Astrocyte of the spinal cord (primary cell): ENCODE measurements around the gene TMTC2.

ENCODE experiments used
- DNase-seq: peaks from one replicate; pipeline ENCODE4 v3.0.0; 2011; ENCODE audit warnings: low read depth, low spot score
- H3K4me3 ChIP-seq: 2 replicates; pipeline ENCODE4 v1.5.1; 2011; ENCODE audit warnings: low read depth, mild to moderate bottlenecking, low read length, moderate library complexity
- in situ Hi-C: cut with HindIII; loops from 2 replicates; pipeline ENCODE4 v1.10.0; 2017; ENCODE audit warnings: low sequenced_read_pairs
- TF ChIP-seq, protein P1 (sequence below): IDR thresholded peaks from 2 replicates; pipeline ENCODE4 v1.5.1; 2012; ENCODE audit warnings: low read depth, mild to moderate bottlenecking, low read length, inconsistent platforms

TMTC2 gene

DNA sequence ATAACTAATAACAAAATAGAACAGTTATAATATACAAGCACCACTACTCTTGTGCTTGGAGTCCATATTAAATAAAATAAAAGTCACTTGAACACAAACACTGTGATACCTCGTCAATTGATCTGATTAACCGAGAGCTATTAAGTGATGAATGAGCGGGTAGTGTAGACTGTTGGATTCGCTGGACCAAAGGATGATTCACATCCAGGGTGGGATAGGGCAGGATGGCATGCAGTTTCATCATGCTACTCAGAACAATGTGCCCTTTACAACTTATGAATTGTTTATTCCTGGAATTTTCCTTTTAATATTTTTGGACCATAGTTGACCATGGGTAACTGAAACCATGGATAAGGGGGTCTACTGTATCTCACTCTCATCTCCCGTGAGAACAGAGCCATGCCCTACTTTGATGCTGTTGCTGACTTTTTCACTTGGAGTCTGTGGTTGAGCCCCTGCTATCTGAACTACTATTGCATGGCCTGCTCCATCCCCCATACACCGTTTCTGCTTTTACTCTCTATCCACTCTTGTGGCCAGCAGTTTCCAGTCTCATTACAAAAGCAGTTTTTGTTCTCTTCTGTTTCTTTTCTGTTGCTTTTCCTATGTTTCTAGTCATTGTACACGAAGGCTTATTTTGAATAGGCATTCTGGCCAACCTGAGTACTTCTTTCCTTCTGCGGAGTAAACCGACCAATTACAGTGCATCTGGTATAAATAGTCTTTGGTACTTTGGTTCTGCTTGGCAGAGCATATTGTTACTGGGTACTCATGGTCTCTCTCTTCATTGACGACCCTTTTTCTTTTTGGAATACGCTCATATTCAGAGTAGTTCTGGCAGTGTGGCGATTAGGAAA is 12.2 kb downstream of the TMTC2 start:
- H3K4me3 ChIP-seq = no peak overlapping the region
- TF ChIP-seq, protein P1, sequence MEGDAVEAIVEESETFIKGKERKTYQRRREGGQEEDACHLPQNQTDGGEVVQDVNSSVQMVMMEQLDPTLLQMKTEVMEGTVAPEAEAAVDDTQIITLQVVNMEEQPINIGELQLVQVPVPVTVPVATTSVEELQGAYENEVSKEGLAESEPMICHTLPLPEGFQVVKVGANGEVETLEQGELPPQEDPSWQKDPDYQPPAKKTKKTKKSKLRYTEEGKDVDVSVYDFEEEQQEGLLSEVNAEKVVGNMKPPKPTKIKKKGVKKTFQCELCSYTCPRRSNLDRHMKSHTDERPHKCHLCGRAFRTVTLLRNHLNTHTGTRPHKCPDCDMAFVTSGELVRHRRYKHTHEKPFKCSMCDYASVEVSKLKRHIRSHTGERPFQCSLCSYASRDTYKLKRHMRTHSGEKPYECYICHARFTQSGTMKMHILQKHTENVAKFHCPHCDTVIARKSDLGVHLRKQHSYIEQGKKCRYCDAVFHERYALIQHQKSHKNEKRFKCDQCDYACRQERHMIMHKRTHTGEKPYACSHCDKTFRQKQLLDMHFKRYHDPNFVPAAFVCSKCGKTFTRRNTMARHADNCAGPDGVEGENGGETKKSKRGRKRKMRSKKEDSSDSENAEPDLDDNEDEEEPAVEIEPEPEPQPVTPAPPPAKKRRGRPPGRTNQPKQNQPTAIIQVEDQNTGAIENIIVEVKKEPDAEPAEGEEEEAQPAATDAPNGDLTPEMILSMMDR = no peak
- no peak for DNase-seq
- in situ Hi-C loops = no loop called here

DNA sequence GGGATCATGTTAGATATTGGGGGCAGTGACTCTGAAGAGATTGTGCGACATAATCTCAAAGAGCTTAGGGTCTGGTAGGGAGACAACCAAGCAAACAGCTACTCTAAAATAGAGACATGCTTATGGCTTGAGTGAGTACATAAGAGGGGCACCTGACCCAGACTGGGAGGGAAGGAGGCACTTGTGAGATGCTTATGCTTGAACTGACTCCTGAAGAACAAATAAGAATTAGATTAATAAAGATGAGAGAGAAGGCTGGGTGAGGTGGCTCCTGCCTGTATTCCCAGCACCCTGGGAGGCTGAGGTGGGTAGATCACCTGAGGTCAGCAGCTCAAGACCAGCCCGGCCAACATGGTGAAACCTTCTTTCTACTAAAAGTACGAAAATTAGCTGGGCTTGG is 19.1 kb downstream of the TMTC2 start:
- DNase-seq = no peak
- H3K4me3 ChIP-seq = no peak overlapping the region
- in situ Hi-C loops = no loop called here
- TF ChIP-seq, protein P1 = no peak

DNA sequence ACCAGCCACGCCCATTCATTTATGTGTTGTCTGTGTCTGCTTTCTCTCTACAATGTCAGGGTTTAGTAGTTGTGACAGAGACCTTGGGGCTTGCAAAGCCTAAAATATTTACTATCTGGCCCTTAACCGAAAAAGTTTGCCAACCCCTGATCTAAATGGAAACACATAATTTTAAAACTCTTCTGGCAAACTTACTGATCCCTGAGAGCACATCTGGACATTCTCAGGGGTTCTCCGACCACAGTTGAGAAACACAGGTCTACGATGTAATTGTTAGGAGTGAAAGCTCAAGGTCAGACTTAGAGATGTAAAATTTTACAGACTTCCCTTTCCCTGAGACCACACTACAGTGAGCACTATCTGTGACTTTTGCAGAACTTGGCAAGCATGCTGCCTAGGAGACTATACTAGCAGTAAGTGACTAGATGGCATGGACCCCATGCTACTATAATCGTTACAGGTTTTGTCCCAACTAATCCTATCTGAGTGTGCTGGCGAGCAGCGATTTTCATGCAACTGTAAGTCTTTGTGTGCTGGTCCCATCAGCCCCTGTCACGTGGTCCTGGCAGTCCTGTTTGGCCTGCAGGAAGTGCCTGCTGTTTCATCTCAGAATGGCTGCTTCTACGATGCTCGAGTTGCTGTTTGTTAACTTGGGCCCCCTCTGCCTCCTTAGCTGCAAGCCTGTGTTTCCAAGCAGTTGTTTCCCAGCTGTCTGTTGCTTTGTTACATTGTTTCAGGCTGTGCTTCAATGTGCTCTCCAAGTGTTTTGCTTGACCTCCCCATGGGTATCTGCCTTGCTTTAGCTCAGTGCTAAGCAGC is 21.6 kb downstream of the TMTC2 start:
- H3K4me3 ChIP-seq = no peak overlapping the region
- in situ Hi-C loops = no loop called here
- TF ChIP-seq, protein P1 = no peak
- DNase-seq = no peak

DNA sequence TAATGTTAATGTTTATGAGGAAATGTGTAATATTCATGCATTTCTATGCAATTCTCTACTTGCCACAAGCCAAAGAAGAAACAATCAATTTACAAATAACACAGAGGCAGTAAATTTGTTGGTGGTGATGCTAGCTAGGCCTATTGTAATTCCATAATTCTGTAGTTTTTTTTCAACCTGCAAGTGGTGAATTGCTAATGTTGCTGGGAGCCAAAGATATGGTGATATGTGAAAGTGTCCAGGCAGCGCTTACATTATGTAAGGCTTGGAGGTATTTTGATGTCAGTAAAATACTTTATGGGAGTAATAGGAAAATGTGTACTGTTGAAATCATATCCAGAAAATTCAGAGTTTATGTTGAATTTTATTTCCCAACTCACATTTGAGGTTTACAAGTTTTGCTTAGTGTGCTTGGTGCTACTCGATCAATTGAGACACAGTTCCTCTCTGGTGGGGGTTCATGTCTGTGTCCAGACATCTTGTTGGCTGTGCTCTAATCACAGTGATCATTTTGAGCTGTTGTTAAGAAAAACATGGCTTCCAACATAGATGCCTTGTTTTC is 23.2 kb downstream of the TMTC2 start:
- in situ Hi-C loops = no loop called here
- no peak overlapping the region for H3K4me3 ChIP-seq
- TF ChIP-seq, protein P1 = no peak
- no peak for DNase-seq

DNA sequence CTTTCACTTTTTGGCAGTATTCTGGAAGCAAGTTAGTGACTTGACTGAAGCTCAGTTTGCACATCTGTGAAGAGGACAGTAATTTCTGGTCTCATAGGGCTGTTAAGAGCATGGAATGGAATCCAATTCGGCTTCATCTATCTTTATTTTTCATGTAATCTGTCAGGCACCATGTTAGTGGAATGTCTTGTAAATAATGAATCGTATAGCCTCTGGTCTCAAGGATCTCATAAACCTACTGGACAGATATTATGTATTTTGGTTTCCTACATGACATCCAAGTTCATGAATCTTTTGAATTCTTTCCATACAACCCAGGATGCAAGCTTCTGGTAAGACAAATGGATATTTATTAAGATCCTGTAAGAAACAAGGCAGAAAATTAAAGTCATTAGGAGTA is 24.0 kb downstream of the TMTC2 start:
- TF ChIP-seq, protein P1 = no peak
- no peak for DNase-seq
- no peak overlapping the region for H3K4me3 ChIP-seq
- in situ Hi-C loops = no loop called here

DNA sequence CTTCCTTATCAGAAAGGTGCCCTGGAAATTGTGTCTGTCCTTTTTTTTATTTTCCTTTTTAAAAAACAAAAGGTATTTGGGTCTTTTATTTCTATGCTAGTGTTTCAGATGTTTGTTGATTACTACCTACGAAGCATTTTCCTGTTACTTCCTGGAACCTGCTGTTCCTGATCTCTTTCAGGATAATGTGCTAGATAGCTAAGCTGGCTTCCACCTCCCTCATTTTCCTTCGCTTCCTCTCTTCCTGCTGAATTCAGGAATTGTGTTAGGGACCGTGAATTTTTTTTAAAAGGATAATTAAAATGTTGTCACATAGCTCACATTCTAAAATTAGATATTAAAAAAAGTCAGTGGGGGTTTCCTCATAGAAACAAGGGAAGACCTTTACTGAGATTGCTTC is 27.7 kb downstream of the TMTC2 start:
- no peak for DNase-seq
- TF ChIP-seq, protein P1 = no peak
- no peak overlapping the region for H3K4me3 ChIP-seq
- in situ Hi-C loops = no loop called here
